Measurements from ENCODE around the gene ZC3H12D. TPM values are rescaled to one million over a fixed set of nuclear protein-coding genes. Genes with fewer than 3 reads are reported as not detected.
"Not testable (repeated sequence)": the region's sequence is repeated elsewhere in the genome, so short reads cannot be mapped to it uniquely, and the experiment has no call there.

ZC3H12D gene
- total RNA-seq, 1 experiment from 2014 or later: 0.57 TPM

DNA sequence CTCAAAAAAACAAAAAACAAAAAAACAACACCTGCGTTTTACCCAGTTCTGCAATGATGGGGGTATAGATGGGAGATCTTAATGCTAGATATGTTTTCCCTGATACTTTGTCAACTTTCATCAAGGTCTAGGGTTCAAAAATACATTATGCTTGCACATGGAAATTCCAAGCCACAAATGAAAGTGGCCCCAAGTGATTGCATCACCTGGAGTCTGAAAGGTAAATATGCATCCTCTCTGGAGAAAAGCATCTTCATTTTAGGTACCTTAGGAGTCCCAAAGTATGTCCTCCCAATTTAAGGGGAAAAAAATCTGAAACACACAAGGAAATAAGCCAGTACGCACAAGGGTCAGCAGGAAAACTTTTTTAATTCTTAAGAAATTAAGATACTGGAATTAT, 12.6 kb upstream of the ZC3H12D start:
- no peak for DNase-seq
- Histone ChIP-seq H3K27me3 (replicated peaks; ENCODE audit: control insufficient read depth, insufficient read depth, low read length) (no peaks in the 10 kb centered on the region), H3K9me3 (no peaks in the 10 kb centered on the region), H3K4me3 (ENCODE audit: low read depth, low read length) (no peak overlapping the region), H3K4me1 (no peaks in the 10 kb centered on the region), H3K36me3 (ENCODE audit: control insufficient read depth, insufficient read depth, low read length) (no peaks in the 10 kb centered on the region)
- no TSS peak for BruUV-seq (replicated peaks)
- intact Hi-C loops (cut with micrococcal nuclease; ENCODE audit: unreplicated experiment): no loop called here
- H3K4me3 Mint-ChIP-seq (ENCODE audit: unreplicated experiment): no peak overlapping the region
- H3K27ac Mint-ChIP-seq (ENCODE audit: unreplicated experiment): no peak overlapping the region
- no peaks in the 10 kb centered on the region for H3K9me3 Mint-ChIP-seq (ENCODE audit: unreplicated experiment)
- H3K27me3 Mint-ChIP-seq (ENCODE audit: insufficient read depth, unreplicated experiment): no peaks in the 10 kb centered on the region
- POLR2A ChIA-PET: no interaction called here
- H3K4me1 Mint-ChIP-seq (ENCODE audit: low read depth, unreplicated experiment): no peaks in the 10 kb centered on the region
- TF ChIP-seq, protein P1, sequence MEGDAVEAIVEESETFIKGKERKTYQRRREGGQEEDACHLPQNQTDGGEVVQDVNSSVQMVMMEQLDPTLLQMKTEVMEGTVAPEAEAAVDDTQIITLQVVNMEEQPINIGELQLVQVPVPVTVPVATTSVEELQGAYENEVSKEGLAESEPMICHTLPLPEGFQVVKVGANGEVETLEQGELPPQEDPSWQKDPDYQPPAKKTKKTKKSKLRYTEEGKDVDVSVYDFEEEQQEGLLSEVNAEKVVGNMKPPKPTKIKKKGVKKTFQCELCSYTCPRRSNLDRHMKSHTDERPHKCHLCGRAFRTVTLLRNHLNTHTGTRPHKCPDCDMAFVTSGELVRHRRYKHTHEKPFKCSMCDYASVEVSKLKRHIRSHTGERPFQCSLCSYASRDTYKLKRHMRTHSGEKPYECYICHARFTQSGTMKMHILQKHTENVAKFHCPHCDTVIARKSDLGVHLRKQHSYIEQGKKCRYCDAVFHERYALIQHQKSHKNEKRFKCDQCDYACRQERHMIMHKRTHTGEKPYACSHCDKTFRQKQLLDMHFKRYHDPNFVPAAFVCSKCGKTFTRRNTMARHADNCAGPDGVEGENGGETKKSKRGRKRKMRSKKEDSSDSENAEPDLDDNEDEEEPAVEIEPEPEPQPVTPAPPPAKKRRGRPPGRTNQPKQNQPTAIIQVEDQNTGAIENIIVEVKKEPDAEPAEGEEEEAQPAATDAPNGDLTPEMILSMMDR (IDR thresholded peaks at IDR 0.05; ENCODE audit: insufficient read depth in 1 of 2, low read depth in 1 of 2, low read length in 1 of 2, severe bottlenecking in 1 of 2, unreplicated experiment in 1 of 2): no peak
- H3K36me3 Mint-ChIP-seq (ENCODE audit: insufficient read depth, unreplicated experiment): peaks cover 15% of the 10 kb centered on the region
- CTCF ChIA-PET: interaction anchor here (0.6 kb wide), 1 partner anchor 44 kb away, joined by 3 read pairs; no protein-coding TSS in a partner anchor

DNA sequence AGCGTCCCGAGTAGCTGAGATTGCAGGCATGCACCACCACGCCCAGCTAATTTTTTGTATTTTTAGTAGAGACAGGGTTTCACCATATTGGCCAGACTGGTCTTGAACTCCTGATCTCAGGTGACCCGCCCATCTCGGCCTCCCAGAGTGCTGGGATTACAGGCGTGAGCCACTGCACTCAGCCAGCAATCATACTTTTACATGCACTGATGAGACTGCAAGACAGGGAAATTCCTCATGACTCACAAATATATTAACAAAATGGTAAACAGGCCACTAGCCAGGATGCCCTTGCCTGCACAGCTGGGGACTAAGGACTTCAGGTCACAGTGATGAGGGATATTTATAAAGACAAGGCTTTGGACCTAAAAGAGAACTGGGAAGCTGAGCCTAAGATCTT, 11.8 kb upstream of the ZC3H12D start:
- H3K4me1 Mint-ChIP-seq (ENCODE audit: low read depth, unreplicated experiment); H3K27me3 Mint-ChIP-seq (ENCODE audit: insufficient read depth, unreplicated experiment); H3K27ac Mint-ChIP-seq (ENCODE audit: unreplicated experiment); H3K4me3 ChIP-seq (ENCODE audit: low read depth, low read length); H3K27me3 ChIP-seq (replicated peaks; ENCODE audit: control insufficient read depth, insufficient read depth, low read length); H3K9me3 Mint-ChIP-seq (ENCODE audit: unreplicated experiment); BruUV-seq (replicated peaks); intact Hi-C loops (cut with micrococcal nuclease; ENCODE audit: unreplicated experiment); DNase-seq; H3K9me3 ChIP-seq; H3K4me1 ChIP-seq; H3K4me3 Mint-ChIP-seq (ENCODE audit: unreplicated experiment); POLR2A ChIA-PET; H3K36me3 ChIP-seq (ENCODE audit: control insufficient read depth, insufficient read depth, low read length): not testable (repeated sequence)
- CTCF ChIA-PET: interaction anchor here (0.6 kb wide), 1 partner anchor 43 kb away, joined by 3 read pairs; no protein-coding TSS in a partner anchor
- H3K36me3 Mint-ChIP-seq (ENCODE audit: insufficient read depth, unreplicated experiment): peaks cover 15% of the 10 kb centered on the region

DNA sequence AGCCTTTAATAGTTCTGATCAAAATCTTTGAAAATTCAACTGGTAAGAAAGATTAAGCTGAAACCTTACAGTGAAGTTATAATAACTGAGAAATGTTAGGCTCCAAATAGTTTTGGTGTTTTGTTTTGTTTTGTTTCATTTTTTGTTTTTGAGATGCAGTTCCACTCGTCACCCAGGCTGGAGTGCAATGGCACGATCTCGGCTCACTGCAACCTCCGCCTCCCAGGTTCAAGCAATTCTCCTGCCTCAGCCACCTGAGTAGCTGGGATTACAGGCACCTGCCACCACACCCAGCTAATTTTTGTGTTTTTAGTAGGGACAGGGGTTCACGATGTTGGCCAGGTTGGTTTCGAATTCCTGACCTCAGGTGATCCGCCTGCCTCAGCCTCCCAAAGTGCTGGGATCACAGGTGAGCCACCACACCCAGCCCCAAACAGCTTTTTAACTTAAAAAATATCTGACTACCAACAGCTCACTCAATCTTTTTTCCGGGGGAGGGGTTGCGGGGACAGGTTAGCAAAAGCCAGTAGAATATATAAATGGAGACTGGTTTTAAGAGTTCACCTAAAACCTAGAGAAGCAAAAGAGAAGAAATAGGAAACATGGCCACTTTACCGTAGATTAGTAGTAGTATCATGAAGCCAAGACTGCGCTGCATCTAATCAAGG, 10.7 kb upstream of the ZC3H12D start:
- POLR2A ChIA-PET; H3K9me3 Mint-ChIP-seq (ENCODE audit: unreplicated experiment): not testable (repeated sequence)

DNA sequence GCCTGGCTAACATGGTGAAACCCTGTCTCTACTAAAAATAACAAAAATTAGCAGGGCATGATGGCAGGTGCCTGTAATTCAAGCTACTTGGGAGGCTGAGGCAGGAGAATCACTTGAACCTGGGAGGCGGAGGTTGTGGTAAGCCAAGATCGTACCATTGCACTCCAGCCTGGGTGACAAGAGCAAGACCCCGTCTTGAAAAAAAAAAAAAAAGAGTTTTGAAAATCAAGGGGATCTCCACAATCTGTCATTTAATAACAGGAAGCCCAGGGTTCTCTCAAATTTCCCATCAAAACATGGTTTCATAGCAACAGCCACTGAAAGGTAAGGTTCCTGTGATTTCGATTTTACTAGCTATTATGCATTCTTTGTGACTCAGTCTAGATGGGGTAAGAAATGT, 10.0 kb upstream of the ZC3H12D start:
- H3K9me3 Mint-ChIP-seq (ENCODE audit: unreplicated experiment); H3K36me3 ChIP-seq (ENCODE audit: control insufficient read depth, insufficient read depth, low read length); H3K4me1 Mint-ChIP-seq (ENCODE audit: low read depth, unreplicated experiment); H3K27me3 ChIP-seq (replicated peaks; ENCODE audit: control insufficient read depth, insufficient read depth, low read length); H3K4me1 ChIP-seq; POLR2A ChIA-PET; H3K9me3 ChIP-seq; H3K4me3 ChIP-seq (ENCODE audit: low read depth, low read length); H3K27me3 Mint-ChIP-seq (ENCODE audit: insufficient read depth, unreplicated experiment); CTCF ChIA-PET; DNase-seq; H3K27ac Mint-ChIP-seq (ENCODE audit: unreplicated experiment); intact Hi-C loops (cut with micrococcal nuclease; ENCODE audit: unreplicated experiment); H3K4me3 Mint-ChIP-seq (ENCODE audit: unreplicated experiment); BruUV-seq (replicated peaks): not testable (repeated sequence)
- peaks cover 15% of the 10 kb centered on the region for H3K36me3 Mint-ChIP-seq (ENCODE audit: insufficient read depth, unreplicated experiment)

More for the DNA sequence above, 10.7 kb upstream of the ZC3H12D start:
- H3K4me1 ChIP-seq; H3K27me3 Mint-ChIP-seq (ENCODE audit: insufficient read depth, unreplicated experiment); intact Hi-C loops (cut with micrococcal nuclease; ENCODE audit: unreplicated experiment); H3K27me3 ChIP-seq (replicated peaks; ENCODE audit: control insufficient read depth, insufficient read depth, low read length); H3K4me1 Mint-ChIP-seq (ENCODE audit: low read depth, unreplicated experiment); H3K9me3 ChIP-seq; CTCF ChIA-PET; H3K27ac Mint-ChIP-seq (ENCODE audit: unreplicated experiment); H3K4me3 ChIP-seq (ENCODE audit: low read depth, low read length); DNase-seq; H3K4me3 Mint-ChIP-seq (ENCODE audit: unreplicated experiment); H3K36me3 ChIP-seq (ENCODE audit: control insufficient read depth, insufficient read depth, low read length); BruUV-seq (replicated peaks): not testable (repeated sequence)
- H3K36me3 Mint-ChIP-seq (ENCODE audit: insufficient read depth, unreplicated experiment): peaks cover 15% of the 10 kb centered on the region
